Activated T-cell treated with anti-CD3 and anti-CD28 coated beads for 1 hour (primary cell): Measurements from ENCODE around the gene TMEM174.

Source experiments
- DNase-seq: peaks from one replicate; pipeline ENCODE4 v3.0.0-alpha.2; 2020; ENCODE audit warnings: low read depth

TMEM174 gene, protein sequence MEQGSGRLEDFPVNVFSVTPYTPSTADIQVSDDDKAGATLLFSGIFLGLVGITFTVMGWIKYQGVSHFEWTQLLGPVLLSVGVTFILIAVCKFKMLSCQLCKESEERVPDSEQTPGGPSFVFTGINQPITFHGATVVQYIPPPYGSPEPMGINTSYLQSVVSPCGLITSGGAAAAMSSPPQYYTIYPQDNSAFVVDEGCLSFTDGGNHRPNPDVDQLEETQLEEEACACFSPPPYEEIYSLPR

GRCh38 chr5:73172951-73173350 is at the start of gene TMEM174:
TSS of gene TMEM174 (plus strand) at chr5:73173193. CDS start at chr5:73173244, 51 bp downstream.
- no peak for DNase-seq

DNA sequence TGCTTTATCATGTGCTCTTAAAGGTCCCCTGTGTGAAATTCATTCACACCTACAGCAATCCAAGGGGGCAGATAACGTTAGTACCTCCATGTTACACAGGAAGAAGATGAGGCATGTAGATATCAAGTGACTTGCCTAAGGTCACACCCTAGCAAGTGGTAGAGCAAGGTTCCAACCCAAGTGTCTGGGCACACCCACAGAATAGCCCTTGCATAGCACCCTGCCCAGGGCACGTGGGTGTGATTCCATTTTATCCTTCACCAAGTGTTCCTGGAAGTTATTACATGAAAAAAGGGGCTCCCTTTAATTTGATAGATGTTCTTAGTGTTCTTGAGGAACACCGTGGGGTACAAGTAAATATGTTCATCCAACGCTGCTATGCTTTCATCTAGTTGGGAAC is 47.7 kb upstream of the TMEM174 start:
- DNase-seq, result no peak

- DNase-seq, result no peak
Measured at GRCh38 chr5:73126381-73126780, 46.6 kb upstream of the TMEM174 start.

- DNase-seq, result no peak
Measured at GRCh38 chr5:73126957-73127356, 46.0 kb upstream of the TMEM174 start.

DNA sequence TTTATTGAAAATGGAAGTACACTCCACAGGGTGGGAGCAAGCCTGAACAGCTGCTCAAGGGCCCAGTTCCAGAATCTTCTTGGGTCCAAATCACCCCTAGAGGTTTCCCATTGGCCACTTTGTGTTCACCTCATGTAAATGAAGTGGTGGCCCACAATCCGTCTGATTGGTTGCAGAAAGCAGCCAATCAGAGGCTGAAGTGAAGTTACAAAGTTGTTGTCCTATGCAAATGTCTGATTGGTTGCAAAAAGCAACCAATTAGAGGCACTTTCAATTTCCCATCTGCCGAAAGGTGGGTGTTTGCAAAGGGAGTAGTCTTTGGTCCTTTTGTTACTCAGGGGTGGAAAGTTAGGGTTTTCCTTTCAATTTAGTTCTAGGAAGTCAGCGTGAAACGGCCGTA is 43.9 kb upstream of the TMEM174 start:
- DNase-seq, result no peak

GRCh38 chr5:73130811-73131210 is 42.2 kb upstream of the TMEM174 start:
- no peak for DNase-seq

- no peak for DNase-seq
Measured at GRCh38 chr5:73131711-73132425, 41.1 kb upstream of the TMEM174 start.

- no peak for DNase-seq
Measured at GRCh38 chr5:73132759-73133158, 40.2 kb upstream of the TMEM174 start.

DNA sequence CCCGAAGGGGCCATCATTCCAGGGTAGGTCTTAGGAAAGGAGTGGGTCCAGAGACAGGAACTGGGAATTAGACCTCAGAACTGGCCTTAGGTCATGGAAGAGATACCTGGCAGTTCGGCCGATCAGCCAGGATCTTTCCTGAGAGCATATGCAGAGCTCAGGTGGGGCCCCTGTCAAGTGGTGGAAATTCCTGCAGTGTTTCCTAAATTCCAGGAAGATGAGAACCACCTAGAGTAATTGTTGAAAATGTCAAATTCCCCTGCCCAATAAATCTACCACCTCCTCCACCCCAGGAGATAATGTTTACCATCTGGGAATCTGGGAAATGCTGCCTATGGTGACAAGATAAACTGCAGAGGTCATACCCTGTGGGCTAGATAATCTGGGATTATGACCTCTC is 38.0 kb upstream of the TMEM174 start:
- no peak for DNase-seq

DNA sequence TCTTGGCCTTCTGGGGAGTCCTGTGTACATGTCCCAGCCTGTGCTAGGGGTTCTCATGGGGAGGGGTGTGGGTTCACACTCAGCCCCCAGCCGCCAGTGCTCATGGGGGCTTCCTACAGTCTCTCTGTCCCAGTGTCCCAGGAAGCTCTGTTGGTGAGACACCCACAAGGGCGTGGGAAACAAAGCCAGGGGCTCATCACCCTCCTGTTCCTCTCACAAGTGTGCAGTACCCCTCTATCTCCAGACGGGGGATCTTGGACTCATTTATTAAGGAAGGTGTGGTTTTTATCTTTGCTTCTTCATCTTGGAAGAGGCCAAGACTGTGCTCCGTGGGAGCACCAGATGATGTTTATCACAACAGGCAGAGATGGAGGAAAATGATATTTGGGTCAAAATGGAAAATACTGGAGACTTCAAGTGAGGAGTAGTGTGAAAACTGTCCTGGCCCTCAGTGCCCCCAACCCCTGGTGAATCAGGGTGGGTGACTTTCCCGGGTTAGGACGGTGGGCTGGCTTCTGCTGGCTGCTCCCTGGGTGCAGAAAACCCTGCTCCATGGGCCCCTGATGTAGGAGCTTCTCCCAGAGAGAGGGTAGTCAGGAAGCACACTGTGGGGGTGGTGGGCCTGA is 37.5 kb upstream of the TMEM174 start:
- DNase-seq, result no peak

DNA sequence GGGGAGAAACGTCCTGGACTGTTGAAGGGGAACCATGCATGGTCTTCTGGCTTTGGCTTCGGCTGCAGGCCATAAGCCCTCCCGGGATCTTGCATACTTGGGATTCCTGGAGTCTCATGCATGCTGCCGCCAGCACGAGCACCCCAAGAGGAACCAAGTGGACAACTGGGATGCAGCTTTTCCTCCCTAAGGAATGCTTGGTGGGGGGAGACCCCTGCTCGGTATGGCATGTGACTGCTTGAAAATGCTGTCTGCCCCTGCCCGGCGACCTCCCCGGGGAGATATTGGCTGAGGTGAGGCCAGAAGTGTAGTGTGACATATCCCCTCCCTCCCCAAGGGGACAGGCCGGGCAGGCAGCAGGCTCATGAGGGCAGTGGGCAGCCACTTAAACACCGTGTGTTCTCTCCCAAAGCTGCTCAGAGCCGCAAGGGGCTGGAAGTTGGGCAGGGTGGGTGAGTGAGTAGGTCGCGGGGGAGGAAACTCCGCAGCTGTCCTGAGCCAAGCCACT is 36.9 kb upstream of the TMEM174 start:
- DNase-seq, result no peak

GRCh38 chr5:73137563-73138530 is 35.1 kb upstream of the TMEM174 start:
- DNase-seq, result no peak

GRCh38 chr5:73139485-73139884 is 33.5 kb upstream of the TMEM174 start:
- no peak for DNase-seq

GRCh38 chr5:73140801-73141200 is 32.2 kb upstream of the TMEM174 start:
- no peak for DNase-seq

DNA sequence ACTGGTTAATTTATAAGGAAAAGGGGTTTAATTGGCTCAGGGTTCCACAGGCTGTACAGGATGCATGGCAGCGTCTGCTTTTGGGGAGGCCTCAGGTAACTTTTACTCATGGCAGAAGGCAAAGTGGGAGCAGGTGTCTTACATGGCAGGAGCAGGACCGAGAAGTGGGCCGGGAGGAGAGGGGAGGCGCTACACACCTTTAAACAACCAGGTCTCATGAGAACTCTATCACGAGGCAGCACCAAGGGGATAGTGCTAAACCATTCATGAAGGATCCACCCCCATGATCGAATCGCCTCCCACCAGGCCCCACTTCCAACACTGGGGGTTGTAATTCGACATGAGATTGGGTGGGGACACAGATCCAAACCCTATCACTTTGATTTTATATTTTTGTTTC is 31.0 kb upstream of the TMEM174 start:
- no peak for DNase-seq

DNA sequence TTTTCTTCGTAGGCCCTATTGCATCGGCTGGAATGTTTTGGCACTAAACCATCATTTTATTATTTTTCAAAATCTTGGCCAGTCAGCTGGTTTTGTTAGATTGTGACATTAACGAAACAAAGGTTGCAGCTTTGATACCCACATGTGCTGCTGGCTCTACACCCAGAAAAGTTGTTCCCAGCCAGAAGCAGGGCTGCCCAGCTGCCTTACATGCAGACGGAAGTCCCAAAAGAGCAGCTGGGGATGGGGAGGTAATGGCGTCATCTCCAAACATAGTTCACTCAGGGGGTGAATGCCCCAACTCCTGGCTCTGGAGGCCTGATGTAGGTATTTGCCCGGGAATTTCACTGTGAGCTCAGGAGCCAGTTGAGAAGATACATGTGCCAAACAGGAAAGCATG is 29.3 kb upstream of the TMEM174 start:
- DNase-seq, result no peak

GRCh38 chr5:73149540-73149939 is 23.5 kb upstream of the TMEM174 start:
- no peak for DNase-seq

DNA sequence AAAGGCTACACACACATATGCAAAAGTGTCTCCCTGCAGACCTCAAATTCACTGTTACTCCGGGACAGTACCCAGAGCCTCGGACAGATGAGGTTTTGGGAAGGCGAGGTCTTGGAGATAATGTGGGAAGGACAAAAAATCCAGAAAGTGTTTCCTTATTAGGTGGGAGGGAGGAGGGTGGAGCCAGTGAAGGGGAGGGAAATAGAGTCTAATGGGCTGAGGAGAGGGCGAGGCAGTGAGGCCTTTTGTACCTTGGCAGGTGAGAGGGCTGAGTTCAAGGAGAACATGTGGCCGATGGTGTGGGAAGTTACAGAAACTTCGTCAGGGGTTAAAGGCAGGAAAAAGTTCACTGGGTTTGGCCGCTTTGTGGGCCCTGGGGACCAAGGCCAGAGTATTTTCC is 22.1 kb upstream of the TMEM174 start:
- no peak for DNase-seq

- DNase-seq, result no peak
Measured at GRCh38 chr5:73151766-73152410, 21.1 kb upstream of the TMEM174 start.

DNA sequence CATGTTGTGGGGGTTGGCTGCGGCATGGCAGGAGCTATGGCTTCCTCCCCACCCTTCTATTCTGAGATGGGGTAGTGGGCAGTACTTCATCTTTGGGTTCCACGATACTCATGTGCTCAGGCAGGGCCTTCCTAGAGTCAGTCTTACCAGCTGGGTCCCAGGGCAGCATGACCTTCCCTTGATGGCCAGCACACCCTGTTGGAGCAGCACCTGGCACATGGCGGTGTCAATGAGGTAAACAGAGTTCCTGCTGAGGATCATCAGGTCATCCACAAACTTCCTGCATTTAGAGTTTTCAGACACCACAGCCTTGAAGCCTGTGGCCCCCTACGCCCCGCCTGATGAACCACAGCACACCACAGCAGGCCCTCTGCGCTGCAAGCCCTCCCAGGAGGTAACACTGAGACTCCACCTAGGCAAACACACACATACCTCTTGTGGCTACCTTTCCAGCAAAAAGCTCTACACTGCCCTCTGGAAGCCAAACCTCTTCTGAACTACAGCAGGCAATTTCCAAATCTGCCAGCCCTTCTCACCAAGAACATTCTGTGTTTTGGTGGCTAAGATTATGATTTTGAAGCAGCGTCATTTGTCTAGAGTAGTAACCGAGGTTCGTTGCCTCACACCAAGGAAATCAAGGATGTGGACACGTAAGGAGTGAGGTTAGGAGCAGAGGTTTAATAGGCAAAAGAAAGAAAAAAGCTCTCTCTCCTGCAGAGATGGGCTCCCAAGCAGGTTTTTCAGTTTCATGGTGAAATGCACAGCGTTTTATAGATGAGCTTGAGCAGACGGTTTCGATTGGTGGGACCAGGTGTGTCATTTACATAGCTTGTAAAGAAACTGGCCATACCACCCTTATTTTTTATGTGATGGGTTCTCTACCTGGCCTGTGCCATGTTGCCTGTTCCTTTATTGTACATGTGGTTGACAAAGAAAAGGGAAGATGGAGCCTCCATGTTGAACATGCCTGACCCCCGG is 20.3 kb upstream of the TMEM174 start:
- no peak for DNase-seq
